ENCODE results near the gene XXYLT1. TPM values are rescaled to one million over a fixed set of nuclear protein-coding genes. Genes with fewer than 3 reads are reported as not detected.

The XXYLT1 gene
- total and polyA plus RNA-seq, 2 of the 4 experiments (the other 2 are of a cell fraction), result 14.7 to 18.1 TPM

GRCh38 chr3:195142519-195142918, 128.4 kb downstream of the XXYLT1 start:
- Histone ChIP-seq H3K9me3 (ENCODE audit: control insufficient read depth, insufficient read depth, low read length) (no peaks in the 10 kb centered on the region; the same call in 1 of the 2 replicates), H4K91ac (ENCODE audit: insufficient read depth, low read depth, low read length) (no peak overlapping the region), H3K9me1 (ENCODE audit: insufficient read depth, low read length) (no peaks in the 10 kb centered on the region), H4K8ac (ENCODE audit: low read depth in 2 of 2, low read length in 2 of 2) (no peak overlapping the region), H3K27me3 (ENCODE audit: control insufficient read depth, insufficient read depth, low read length) (no peaks in the 10 kb centered on the region), H3K4ac (ENCODE audit: low read depth, low read length) (no peak overlapping the region), H3K4me2 (ENCODE audit: low read depth, low read length) (no peak overlapping the region), H3K14ac (replicated peaks; ENCODE audit: low read depth, low read length) (no peak overlapping the region), H3K56ac (ENCODE audit: extremely low read depth, insufficient read depth, low read length) (no peak overlapping the region), H2BK20ac (ENCODE audit: low read depth, low read length) (no peak overlapping the region), H2BK5ac (ENCODE audit: low read depth, low read length, poor library complexity, severe bottlenecking) (no peak overlapping the region), H3K23ac (ENCODE audit: low read depth, low read length) (no peak overlapping the region), H3K79me1 (ENCODE audit: low read depth in 1 of 2, low read length in 2 of 2) (peaks cover 4 to 9% of the 10 kb centered on the region in 2 experiments; a peak in 1 of 4 replicates), H2AFZ (replicated peaks; ENCODE audit: low read length, poor library complexity) (no peak overlapping the region), H4K20me1 (ENCODE audit: insufficient read depth, low read length) (no peaks in the 10 kb centered on the region), H4K5ac (ENCODE audit: low read depth, low read length) (no peak overlapping the region), H2BK120ac (ENCODE audit: low read depth, low read length) (no peak overlapping the region), H3K9ac (ENCODE audit: low read depth, low read length) (no peak overlapping the region), H2AK9ac (replicated peaks; ENCODE audit: low read depth, low read length, poor library complexity) (no peak overlapping the region), H3K4me3 (ENCODE audit: insufficient read depth, low read depth, low read length) (no peak overlapping the region), H3K36me3 (ENCODE audit: control insufficient read depth, insufficient read depth, low read length) (0 out of 2 replicates have a peak, but pooled peaks cover 2% of the 10 kb centered on the region), H3K27ac (ENCODE audit: insufficient read depth, low read length) (no peak overlapping the region), H2BK15ac (ENCODE audit: low read depth, low read length) (no peak overlapping the region), H3K4me1 (ENCODE audit: control insufficient read depth, insufficient read depth, low read length) (peaks cover under 1% of the 10 kb centered on the region; the same call in 1 of the 2 replicates), H3K18ac (ENCODE audit: low read depth, low read length) (no peak overlapping the region), H2AK5ac (ENCODE audit: low read depth, low read length) (no peak overlapping the region)
- ChIA-PET CTCF (no interaction called here), POLR2A (ENCODE audit: unreplicated experiment) (no interaction called here)
- no peak for TF ChIP-seq MAZ (IDR thresholded peaks at IDR 0.05; ENCODE audit: borderline replicate concordance, low read depth, low read length)
- TF ChIP-seq MAFK (IDR thresholded peaks at IDR 0.05; ENCODE audit: low read depth, low read length), result no peak
- TF ChIP-seq MXI1 (IDR thresholded peaks at IDR 0.05; ENCODE audit: borderline replicate concordance, low read depth, low read length), result no peak
- TF ChIP-seq POLR2A (IDR thresholded peaks at IDR 0.05; ENCODE audit: low read depth, low read length), result no peak
- no peak for TF ChIP-seq RCOR1 (IDR thresholded peaks at IDR 0.05; ENCODE audit: insufficient replicate concordance, low read length)
- ATAC-seq (ENCODE audit: low read depth) (no peak), DNase-seq (no peak)
- intact Hi-C loops (cut with micrococcal nuclease), result no loop called here
- 100% methylated on average over 3 of the region's 10 CpGs; no CpG with 5 or more reads in 1 of the 2 experiments for WGBS, 2 experiments (ENCODE audit: extremely low coverage in 2 of 2, insufficient read length in 1 of 2)
- dilution Hi-C loops (cut with HindIII; ENCODE audit: low sequenced_read_pairs, unreplicated experiment), result no loop called here
- no TSS peak for BruUV-seq (replicated peaks)
- in situ Hi-C loops (cut with MboI; ENCODE audit: low sequenced_read_pairs), result no loop called here

Data from IMR-90 (cell line).